Uterus (tissue), 2 donors: ENCODE data around the gene CHST11.

Experiments
- CTCF ChIP-seq, 4 experiments: fragments of 200-600 bp in 2 of 4; fragments of 450-650 bp in 2 of 4; sonication (generic) in 2 of 4; IDR thresholded peaks; one replicate each; pipeline ENCODE4 v1.5.1; 2016 to 2019; ENCODE audit warnings: antibody characterized with exemption in 4 of 4, mild to moderate bottlenecking in 2 of 4, moderate library complexity in 1 of 4
- POLR2A ChIP-seq, 2 donors: fragments of 450-650 bp; IDR thresholded peaks; one replicate each; pipeline ENCODE4 v1.6.1; 2016; ENCODE audit warnings: antibody characterized with exemption in 2 of 2, mild to moderate bottlenecking in 1 of 2, moderate library complexity in 1 of 2

DNA sequence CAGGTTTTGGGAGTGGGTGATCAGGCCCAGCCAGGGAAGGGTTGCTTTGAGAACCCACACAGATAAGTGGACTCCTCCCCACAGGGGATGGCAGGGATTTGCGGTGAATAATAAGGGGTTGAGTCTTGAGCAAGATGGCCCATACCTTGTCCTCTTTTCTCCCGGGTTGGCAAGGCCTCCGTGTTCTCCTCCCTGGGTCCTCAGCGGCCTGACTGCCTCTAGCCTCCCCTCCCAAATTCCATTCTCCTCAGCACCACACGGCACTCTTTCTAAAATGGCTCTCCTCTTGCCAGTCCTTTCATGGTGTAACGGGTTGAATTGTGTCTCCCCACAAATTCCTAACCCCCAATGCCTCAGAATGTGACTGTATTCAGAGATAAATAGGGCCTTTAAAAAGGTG is 70.0 kb downstream of the CHST11 start:
- TF ChIP-seq POLR2A (IDR thresholded peaks at IDR 0.05) = no peak
- TF ChIP-seq CTCF (IDR thresholded peaks at IDR 0.05) = no peak
